ENCODE data around the gene PCDH9.

Gene PCDH9

DNA sequence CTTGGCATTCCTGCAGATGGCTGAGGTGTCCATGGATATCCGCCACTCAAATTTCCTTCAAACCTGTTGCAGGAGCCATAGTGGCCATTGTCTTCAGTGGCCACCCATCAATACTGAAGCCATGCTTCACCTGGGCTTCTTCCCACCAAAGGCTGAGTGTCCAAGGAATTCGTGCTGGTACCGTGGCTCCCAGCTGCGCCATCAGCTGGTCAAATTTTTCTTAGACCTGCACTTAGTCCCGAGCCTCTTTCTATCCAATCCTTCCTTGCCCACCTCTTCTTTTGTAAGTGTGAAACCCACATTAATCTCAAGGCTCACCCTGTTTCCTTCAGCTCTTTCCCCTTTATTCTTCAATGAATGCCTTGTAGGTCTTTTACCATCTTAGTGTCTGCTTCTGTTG is 152.1 kb downstream of the PCDH9 start:
- no peak for DNase-seq

GRCh38 chr13:67077132-67077531 is 153.0 kb downstream of the PCDH9 start:
- no peak for DNase-seq

DNA sequence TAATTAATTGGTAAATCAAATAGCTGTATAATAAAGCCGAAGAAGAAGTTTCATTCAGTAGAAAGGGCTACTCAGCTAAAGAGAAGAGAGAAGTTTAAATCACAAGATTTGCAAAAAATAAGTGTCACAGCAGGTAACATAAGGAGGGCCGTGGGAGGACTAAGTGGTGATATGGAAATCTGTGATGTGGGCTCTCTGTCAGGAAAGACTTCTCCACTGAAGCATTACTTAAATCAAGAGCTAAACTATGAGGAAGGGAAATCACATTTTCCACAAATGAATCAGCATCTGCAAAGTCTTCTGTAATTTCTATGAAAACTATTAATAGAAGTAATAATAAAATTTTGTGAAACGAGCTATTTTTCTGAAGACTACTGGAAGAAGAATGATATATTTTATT is 153.8 kb downstream of the PCDH9 start:
- no peak for DNase-seq

- no peak for DNase-seq
Measured at GRCh38 chr13:67075239-67075638, 154.9 kb downstream of the PCDH9 start.

DNA sequence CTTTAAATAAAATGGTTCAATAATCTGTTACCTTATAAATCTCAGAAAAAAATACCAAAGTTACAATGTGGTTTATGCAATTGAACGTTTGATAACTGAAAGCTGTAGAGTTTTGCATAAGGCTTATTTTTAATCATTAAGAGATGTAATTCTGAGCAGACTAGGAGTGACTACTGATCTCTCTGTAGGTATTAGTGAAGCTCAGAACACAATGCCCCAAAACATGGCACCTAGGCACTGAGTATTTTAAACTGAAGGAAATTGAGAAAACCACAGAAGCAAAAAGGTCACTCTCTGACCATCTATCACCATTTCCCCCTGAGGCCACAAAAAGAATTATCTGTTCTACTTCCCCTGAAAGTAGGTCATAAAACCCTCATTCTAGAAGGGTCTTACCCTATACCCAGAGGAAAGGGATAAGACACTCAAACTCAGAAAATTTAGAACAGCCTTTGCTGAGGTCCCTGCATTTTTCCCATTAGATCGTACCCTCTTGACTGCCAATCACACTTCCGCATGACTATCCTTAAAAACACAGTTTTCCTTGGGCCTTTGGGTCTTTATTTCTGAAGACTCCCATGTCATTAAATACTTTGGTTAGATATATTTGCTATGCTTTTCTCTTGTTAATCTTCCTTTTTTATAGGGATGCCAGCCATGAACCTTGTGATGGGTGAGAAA is 158.1 kb downstream of the PCDH9 start:
- no peak for DNase-seq

- DNase-seq = no peak
Measured at GRCh38 chr13:67070306-67070705, 159.8 kb downstream of the PCDH9 start.

DNA sequence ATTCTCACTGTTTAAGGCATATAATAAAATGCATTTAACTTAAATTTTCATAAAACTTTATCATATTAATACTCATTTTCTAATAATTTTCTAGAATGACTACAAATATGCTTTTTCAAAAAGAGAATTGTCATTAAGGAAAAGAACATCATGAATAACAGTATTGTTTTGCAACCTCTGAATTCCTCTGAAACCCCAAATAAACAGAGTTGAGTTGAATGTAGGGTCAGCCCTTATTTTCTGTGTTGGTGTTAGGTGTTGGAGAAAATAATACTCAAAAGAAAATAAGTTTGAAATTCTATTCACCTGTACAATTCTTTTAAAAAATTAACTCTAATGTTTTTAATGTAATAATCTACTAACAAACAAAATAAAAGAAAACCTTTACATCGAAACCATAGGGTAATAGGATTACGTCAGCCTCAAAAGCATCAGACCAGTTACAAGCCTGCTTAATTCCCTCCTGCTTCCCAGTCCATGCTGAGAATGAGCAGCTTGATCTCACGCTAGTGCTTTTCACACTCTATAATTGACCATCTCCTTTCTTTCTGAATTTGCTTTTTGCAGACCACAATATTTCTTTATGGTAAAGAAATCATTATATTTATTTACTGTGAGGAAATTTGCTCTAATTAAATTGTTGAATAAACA is 160.9 kb downstream of the PCDH9 start:
- no peak for DNase-seq

- DNase-seq = no peak
Measured at GRCh38 chr13:67064920-67065319, 165.2 kb downstream of the PCDH9 start.

DNA sequence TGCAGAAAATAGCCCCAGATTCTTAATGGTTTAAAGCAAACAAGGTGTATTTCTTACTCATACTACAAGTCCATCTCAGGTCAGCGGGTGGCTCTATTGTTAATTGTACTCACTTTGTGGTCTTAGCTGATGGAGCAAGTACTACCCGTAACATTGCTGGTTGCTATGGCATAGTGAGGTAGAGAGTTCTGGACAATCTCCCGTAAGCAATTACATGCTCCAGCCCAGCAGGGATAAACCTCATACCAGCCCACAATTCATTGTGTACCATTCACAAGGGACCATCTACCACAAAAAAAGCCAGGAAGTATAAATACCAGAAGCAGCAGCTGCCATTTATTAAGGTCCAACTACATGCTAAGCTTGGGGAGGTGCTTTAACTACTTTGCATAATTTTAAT is 167.1 kb downstream of the PCDH9 start:
- DNase-seq = no peak

DNA sequence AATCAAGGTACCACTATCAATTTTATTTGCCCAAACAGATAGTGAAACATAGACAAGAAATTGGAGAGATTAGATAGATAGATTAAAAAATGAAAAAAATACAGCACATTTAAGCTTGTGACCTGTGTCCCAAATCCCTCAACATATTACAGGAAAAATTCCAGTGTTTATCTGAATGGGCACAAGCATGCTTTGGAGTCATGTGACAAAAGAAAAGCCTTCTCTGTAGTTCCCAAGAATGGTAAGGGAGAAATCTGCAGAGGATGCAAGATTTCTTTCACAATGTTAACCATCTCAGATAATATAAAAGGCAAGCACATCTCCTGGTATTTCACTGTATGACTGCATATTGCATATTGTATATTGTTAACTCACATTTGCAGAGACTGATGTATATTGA is 168.0 kb downstream of the PCDH9 start:
- no peak for DNase-seq

DNA sequence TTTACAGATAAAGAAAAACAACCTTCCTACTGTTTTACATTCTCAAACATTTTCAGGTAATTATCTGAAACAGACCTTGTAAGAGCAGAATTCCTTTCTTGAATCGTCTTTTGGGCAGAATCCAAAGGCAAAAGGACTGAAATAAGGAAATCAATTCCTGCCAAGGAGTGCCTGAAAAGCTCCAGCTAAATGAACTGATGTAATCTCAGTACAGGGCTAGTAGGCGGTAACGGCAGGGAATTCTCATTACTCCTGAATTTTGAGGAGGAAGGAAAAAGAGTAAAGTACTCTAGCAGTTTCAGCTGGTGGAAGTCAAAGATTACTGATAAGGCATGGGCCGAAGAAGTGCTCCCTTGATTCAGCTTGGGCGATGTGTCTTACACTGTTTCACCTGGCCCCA is 168.4 kb downstream of the PCDH9 start:
- no peak for DNase-seq

- DNase-seq = no peak
Measured at GRCh38 chr13:67052550-67053490, 177.3 kb downstream of the PCDH9 start.

- no peak for DNase-seq
Measured at GRCh38 chr13:67049744-67050143, 180.4 kb downstream of the PCDH9 start.

DNA sequence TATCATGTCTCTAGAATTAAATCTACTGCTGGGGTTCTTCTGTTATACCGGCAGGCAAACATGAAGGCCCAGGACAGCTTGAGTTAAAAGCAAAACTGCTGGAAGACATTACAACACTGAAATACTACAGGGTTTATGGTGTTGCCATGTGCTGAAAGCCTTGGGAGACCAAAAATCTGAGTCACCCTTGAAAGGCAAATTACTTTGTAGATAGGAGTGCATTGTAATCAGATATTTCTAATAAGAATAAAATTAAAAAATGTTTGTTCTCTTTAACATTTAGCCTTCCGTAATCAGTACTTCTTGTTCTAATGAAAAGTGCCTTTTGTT is 181.3 kb downstream of the PCDH9 start:
- no peak for DNase-seq

GRCh38 chr13:67048084-67048820 is 181.9 kb downstream of the PCDH9 start:
- DNase-seq = no peak

GRCh38 chr13:67045357-67045756 is 184.8 kb downstream of the PCDH9 start:
- no peak for DNase-seq

DNA sequence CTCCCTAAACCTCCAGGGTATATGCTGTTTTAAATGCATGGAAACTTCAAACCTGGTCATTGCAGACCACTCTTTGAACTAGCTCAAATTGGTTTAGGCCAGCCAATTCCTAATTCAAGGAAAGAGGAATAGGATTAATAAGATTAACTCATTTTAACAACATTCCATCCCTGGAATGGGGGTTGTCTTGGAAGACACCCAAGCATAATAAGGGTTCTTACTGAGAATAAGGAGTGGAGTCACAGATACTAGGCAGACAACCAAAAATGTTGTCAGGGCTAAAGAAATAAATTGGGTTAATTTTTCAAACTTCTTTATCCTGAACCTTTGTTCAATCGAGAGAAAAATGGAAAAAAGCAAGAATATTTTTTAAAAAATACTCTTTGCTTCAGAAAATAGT is 186.2 kb downstream of the PCDH9 start:
- DNase-seq = no peak

GRCh38 chr13:67042556-67042955 is 187.6 kb downstream of the PCDH9 start:
- no peak for DNase-seq

- DNase-seq = no peak
Measured at GRCh38 chr13:67036699-67037457, 193.3 kb downstream of the PCDH9 start.

DNA sequence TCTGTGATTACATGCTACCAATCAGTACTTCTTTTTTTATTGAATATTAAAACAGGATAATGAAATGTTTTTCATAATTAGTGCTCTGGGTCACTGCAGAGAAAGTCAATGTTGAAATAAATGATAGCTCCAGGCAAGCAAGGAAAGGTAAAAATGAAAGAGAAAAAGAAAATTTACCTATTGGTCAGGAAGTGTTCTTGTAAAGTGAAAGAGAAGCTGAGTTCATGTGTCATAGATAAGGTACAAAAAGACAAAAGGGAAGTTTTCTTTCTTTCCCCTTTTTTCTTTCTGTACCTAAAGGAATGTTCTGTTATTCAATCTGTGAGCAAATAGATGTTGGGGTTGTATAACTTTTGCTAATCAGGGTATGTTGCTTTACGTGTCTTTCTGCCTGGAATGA is 197.0 kb downstream of the PCDH9 start:
- no peak for DNase-seq

- DNase-seq = no peak
Measured at GRCh38 chr13:67023130-67023876, 206.8 kb downstream of the PCDH9 start.

- no peak for DNase-seq
Measured at GRCh38 chr13:67018775-67019174, 211.4 kb downstream of the PCDH9 start.
